Measurements from ENCODE around the gene GJB6. TPM values are rescaled to one million over a fixed set of nuclear protein-coding genes. Genes with fewer than 3 reads are reported as not detected.

GJB6 gene
- total and polyA plus RNA-seq, 2 donors (not counting 1 experiment from before 2014, with no cell fraction given) = not detected

- Mint-ChIP-seq H3K27ac (no peak overlapping the region), H3K27me3 (peaks cover 13% of the 10 kb centered on the region), H3K4me3 (no peak overlapping the region), H3K9me3 (ENCODE audit: insufficient read depth) (no peaks in the 10 kb centered on the region), H3K4me1 (no peaks in the 10 kb centered on the region)
- no peaks in the 10 kb centered on the region for H3K36me3 ChIP-seq (replicated peaks in 1 of 2; ENCODE audit: control extremely low read depth in 1 of 2, control insufficient read depth in 1 of 2, extremely low read depth in 1 of 2, insufficient read depth in 2 of 2, low read length in 1 of 2)
- CTCF ChIA-PET = no interaction called here
- H2AFZ ChIP-seq (ENCODE audit: insufficient read depth, low read depth, low read length, poor library complexity, severe bottlenecking) = no peak overlapping the region
- H3K4me2 ChIP-seq (replicated peaks; ENCODE audit: low read depth, low read length, poor library complexity, severe bottlenecking) = no peak overlapping the region
- H3K4me3 ChIP-seq (ENCODE audit: control extremely low read depth in 1 of 5, extremely low read depth in 1 of 5, insufficient read depth in 1 of 5, low read depth in 2 of 5, low read length in 4 of 5) = no peak overlapping the region
- POLR2A ChIA-PET = no interaction called here
- H3K9me3 ChIP-seq (ENCODE audit: control extremely low read depth in 1 of 3, control insufficient read depth in 2 of 3, insufficient read depth in 1 of 3, low read length in 2 of 3) = peaks cover 0 to 3% (median 2%) of the 10 kb centered on the region in 3 donors
- 60% methylated on average over 1 of the region's 2 CpGs for WGBS (ENCODE audit: insufficient coverage)
- DNase-seq (no peak), ATAC-seq (ENCODE audit: low read depth) (no peak)
- H3K79me2 ChIP-seq (ENCODE audit: control insufficient read depth, insufficient read depth, low read length) = no peaks in the 10 kb centered on the region
- no peak overlapping the region for H3K27ac ChIP-seq (ENCODE audit: low read length in 2 of 2)
- no peaks in the 10 kb centered on the region for H3K27me3 ChIP-seq (replicated peaks in 1 of 4; ENCODE audit: control extremely low read depth in 1 of 4, control insufficient read depth in 3 of 4, insufficient read depth in 4 of 4, low read length in 3 of 4)
- H4K20me1 ChIP-seq (ENCODE audit: control insufficient read depth, insufficient read depth, low read length, poor library complexity, severe bottlenecking) = no peaks in the 10 kb centered on the region
- no peaks in the 10 kb centered on the region for H3K4me1 ChIP-seq (ENCODE audit: control insufficient read depth in 2 of 2, insufficient read depth in 2 of 2, low read length in 2 of 2)
- H3K9ac ChIP-seq (ENCODE audit: low read length) = no peak overlapping the region
- intact Hi-C loops (cut with micrococcal nuclease) = no loop called here
- no peak for TF ChIP-seq EZH2 (IDR thresholded peaks at IDR 0.05; ENCODE audit: borderline replicate concordance, insufficient read depth, low read depth, low read length, poor library complexity, severe bottlenecking)
- TF ChIP-seq CTCF (IDR thresholded peaks at IDR 0.05) = no peak
These were observed 40.0 kb upstream of the GJB6 start for GRCh38 chr13:20272104-20272503.

DNA sequence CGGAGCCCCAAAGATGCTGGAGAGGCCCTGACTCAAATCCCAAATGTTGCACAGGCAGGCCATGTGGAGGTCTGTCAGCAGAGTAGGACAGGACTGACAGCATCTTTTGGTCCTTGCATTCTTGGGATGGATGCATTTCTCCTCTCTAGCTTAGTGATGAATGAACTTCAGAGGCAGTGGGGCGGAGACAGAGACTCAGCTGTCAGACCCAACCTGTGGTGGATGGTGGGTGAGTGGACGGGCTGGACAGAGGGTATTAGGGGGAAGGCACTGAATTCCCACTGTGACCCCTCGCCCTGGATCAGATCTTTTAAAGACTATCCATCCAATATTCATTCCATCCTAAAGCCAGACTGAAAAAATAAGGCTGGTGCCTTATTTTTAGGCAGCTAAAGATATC is 39.3 kb upstream of the GJB6 start:
- H4K20me1 ChIP-seq (ENCODE audit: control insufficient read depth, insufficient read depth, low read length, poor library complexity, severe bottlenecking) = no peaks in the 10 kb centered on the region
- Mint-ChIP-seq H3K27me3 (peaks cover 13% of the 10 kb centered on the region), H3K4me1 (no peaks in the 10 kb centered on the region), H3K9me3 (ENCODE audit: insufficient read depth) (no peaks in the 10 kb centered on the region), H3K4me3 (no peak overlapping the region), H3K27ac (no peak overlapping the region)
- DNase-seq = no peak
- ATAC-seq (ENCODE audit: low read depth) = no peak
- TF ChIP-seq CTCF (IDR thresholded peaks at IDR 0.05) = no peak
- no peak for TF ChIP-seq EZH2 (IDR thresholded peaks at IDR 0.05; ENCODE audit: borderline replicate concordance, insufficient read depth, low read depth, low read length, poor library complexity, severe bottlenecking)
- peaks cover 0 to 3% (median 2%) of the 10 kb centered on the region in 3 donors for H3K9me3 ChIP-seq (ENCODE audit: control extremely low read depth in 1 of 3, control insufficient read depth in 2 of 3, insufficient read depth in 1 of 3, low read length in 2 of 3)
- no peak overlapping the region for H3K4me3 ChIP-seq (ENCODE audit: control extremely low read depth in 1 of 5, extremely low read depth in 1 of 5, insufficient read depth in 1 of 5, low read depth in 2 of 5, low read length in 4 of 5)
- H3K27ac ChIP-seq (ENCODE audit: low read length in 2 of 2) = no peak overlapping the region
- CTCF ChIA-PET = no interaction called here
- POLR2A ChIA-PET = no interaction called here
- 96% methylated on average over 2 of the region's 4 CpGs for WGBS (ENCODE audit: insufficient coverage)
- H3K4me1 ChIP-seq (ENCODE audit: control insufficient read depth in 2 of 2, insufficient read depth in 2 of 2, low read length in 2 of 2) = no peaks in the 10 kb centered on the region
- intact Hi-C loops (cut with micrococcal nuclease) = no loop called here
- no peaks in the 10 kb centered on the region for H3K36me3 ChIP-seq (replicated peaks in 1 of 2; ENCODE audit: control extremely low read depth in 1 of 2, control insufficient read depth in 1 of 2, extremely low read depth in 1 of 2, insufficient read depth in 2 of 2, low read length in 1 of 2)
- H3K27me3 ChIP-seq (replicated peaks in 1 of 4; ENCODE audit: control extremely low read depth in 1 of 4, control insufficient read depth in 3 of 4, insufficient read depth in 4 of 4, low read length in 3 of 4) = no peaks in the 10 kb centered on the region
- no peak overlapping the region for H2AFZ ChIP-seq (ENCODE audit: insufficient read depth, low read depth, low read length, poor library complexity, severe bottlenecking)
- H3K79me2 ChIP-seq (ENCODE audit: control insufficient read depth, insufficient read depth, low read length) = no peaks in the 10 kb centered on the region
- no peak overlapping the region for H3K4me2 ChIP-seq (replicated peaks; ENCODE audit: low read depth, low read length, poor library complexity, severe bottlenecking)
- H3K9ac ChIP-seq (ENCODE audit: low read length) = no peak overlapping the region
